ENCODE data around the gene VPS72. TPM values are rescaled to one million over a fixed set of nuclear protein-coding genes. Genes with fewer than 3 reads are reported as not detected.
A peak's percentile ranks its signal among the peaks of the same experiment; 100 is the strongest.

VPS72 gene
- total and polyA plus RNA-seq, 9 of the 15 experiments (the other 6 are each of a cell fraction or from before 2014, with no cell fraction given), result 7.2 to 131 (median 75.7) TPM

DNA sequence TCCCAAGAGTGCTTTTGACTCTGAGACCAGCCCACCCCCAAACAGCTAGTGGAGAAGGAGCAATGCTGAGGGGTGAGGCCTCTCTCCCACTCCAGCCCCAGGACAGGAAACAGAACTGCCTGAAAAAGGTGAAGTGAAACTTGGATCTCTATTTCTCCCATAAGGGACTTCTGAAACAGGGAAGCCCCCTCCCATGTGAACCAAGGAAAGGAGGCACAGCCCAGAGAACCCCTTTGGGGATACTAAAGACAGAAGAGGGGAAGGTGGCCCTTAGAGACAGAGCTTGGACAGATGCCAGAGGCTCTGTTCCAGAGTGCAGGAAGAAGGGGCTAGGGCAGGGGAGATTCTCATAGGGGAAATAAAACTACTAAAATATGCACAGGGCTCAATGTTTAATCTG lies 30.6 kb downstream of the VPS72 start:
- Histone ChIP-seq H4K20me1 (replicated peaks; ENCODE audit: control insufficient read depth, insufficient read depth, low read length) (no peaks in the 10 kb centered on the region; the same call in 1 of the 2 replicates), H3K27me3 (ENCODE audit: control insufficient read depth in 2 of 2, insufficient read depth in 2 of 2, low read length in 2 of 2) (no peaks in the 10 kb centered on the region), H2AFZ (ENCODE audit: low read depth, low read length) (no peak overlapping the region), H3K4me2 (ENCODE audit: insufficient read depth, low read length) (no peak overlapping the region), H3K4me1 (replicated peaks in 1 of 2; ENCODE audit: control insufficient read depth in 2 of 2, insufficient read depth in 2 of 2, low read length in 2 of 2) (peaks cover 11 to 14% of the 10 kb centered on the region in 2 experiments; a peak in 4 of 5 replicates), H3K27ac (ENCODE audit: extremely low read depth, low read depth, low read length) (no peak overlapping the region; the same call in 2 of the 3 replicates), H3K79me2 (ENCODE audit: control insufficient read depth, insufficient read depth, low read length) (peaks cover 4% of the 10 kb centered on the region; the same call in 1 of the 3 replicates), H3K36me3 (ENCODE audit: control insufficient read depth, insufficient read depth, low read length) (peaks cover 27% of the 10 kb centered on the region; the same call in 2 of the 3 replicates), H3K9ac (ENCODE audit: insufficient read depth in 1 of 2, low read depth in 2 of 2, low read length in 2 of 2) (no peak overlapping the region; a peak in 1 of 4 replicates), H3K4me3 (no peak overlapping the region), H3K9me3 (replicated peaks; ENCODE audit: control insufficient read depth, insufficient read depth, low read depth, low read length) (no peaks in the 10 kb centered on the region; the same call in 1 of the 2 replicates), H3K9me1 (ENCODE audit: control insufficient read depth, insufficient read depth, low read length) (no peaks in the 10 kb centered on the region)
- intact Hi-C loops (cut with micrococcal nuclease) (no loop called here), in situ Hi-C loops (cut with MboI) (loop anchor here (5.0 kb wide), 2 partner anchors 67 to 142 kb away; no protein-coding TSS in a partner anchor)
- DNase-seq (ENCODE audit: extremely low read depth in 1 of 4, low spot score in 3 of 4), result no peak
- TF ChIP-seq ZNF133 (CRISPR knock-in tag; IDR thresholded peaks at IDR 0.05) (no peak), NFIC (IDR thresholded peaks at IDR 0.05) (peak; percentile 56)
- no peak for FAIRE-seq
- POLR2A ChIA-PET, result interaction anchor here (1.7 kb wide), 1 partner anchor 135 kb away, joined by 5 read pairs; no protein-coding TSS in a partner anchor
- CTCF ChIA-PET (ENCODE audit: low intra/inter-chr PET ratio), result no interaction called here
- BruUV-seq (replicated peaks), result no TSS peak
- ATAC-seq, result no peak

DNA sequence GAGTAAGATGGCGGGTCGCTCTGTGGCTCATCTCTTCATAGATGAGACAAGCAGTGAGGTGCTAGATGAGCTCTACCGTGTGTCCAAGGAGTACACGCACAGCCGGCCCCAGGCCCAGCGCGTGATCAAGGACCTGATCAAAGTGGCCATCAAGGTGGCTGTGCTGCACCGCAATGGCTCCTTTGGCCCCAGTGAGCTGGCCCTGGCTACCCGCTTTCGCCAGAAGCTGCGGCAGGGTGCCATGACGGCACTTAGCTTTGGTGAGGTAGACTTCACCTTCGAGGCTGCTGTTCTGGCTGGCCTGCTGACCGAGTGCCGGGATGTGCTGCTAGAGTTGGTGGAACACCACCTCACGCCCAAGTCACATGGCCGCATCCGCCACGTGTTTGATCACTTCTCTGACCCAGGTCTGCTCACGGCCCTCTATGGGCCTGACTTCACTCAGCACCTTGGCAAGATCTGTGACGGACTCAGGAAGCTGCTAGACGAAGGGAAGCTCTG lies 31.2 kb downstream of the VPS72 start:
- FAIRE-seq (no peak), ATAC-seq (no peak), DNase-seq (ENCODE audit: extremely low read depth in 1 of 4, low spot score in 3 of 4) (no peak)
- no TSS peak for BruUV-seq (replicated peaks)
- no peaks in the 10 kb centered on the region for H3K9me1 ChIP-seq (ENCODE audit: control insufficient read depth, insufficient read depth, low read length)
- 85% methylated on average over 22 of the region's 22 CpGs for WGBS (ENCODE audit: insufficient coverage, low coverage, missing lambda C conversion rate)
- H3K27me3 ChIP-seq (ENCODE audit: control insufficient read depth in 2 of 2, insufficient read depth in 2 of 2, low read length in 2 of 2), result no peaks in the 10 kb centered on the region
- intact Hi-C loops (cut with micrococcal nuclease) (no loop called here), in situ Hi-C loops (cut with MboI) (loop anchor here (5.0 kb wide), 2 partner anchors 66 to 142 kb away; no protein-coding TSS in a partner anchor)
- H2AFZ ChIP-seq (ENCODE audit: low read depth, low read length), result no peak overlapping the region
- H3K4me3 ChIP-seq, result no peak overlapping the region
- peaks cover 8 to 14% of the 10 kb centered on the region in 2 experiments; a peak in 4 of 5 replicates for H3K4me1 ChIP-seq (replicated peaks in 1 of 2; ENCODE audit: control insufficient read depth in 2 of 2, insufficient read depth in 2 of 2, low read length in 2 of 2)
- H3K4me2 ChIP-seq (ENCODE audit: insufficient read depth, low read length), result no peak overlapping the region
- TF ChIP-seq, protein P1, sequence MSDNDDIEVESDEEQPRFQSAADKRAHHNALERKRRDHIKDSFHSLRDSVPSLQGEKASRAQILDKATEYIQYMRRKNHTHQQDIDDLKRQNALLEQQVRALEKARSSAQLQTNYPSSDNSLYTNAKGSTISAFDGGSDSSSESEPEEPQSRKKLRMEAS (CRISPR knock-in tag; IDR thresholded peaks at IDR 0.05), result peak; percentile 32; the same call in 1 of the 2 replicates
- 0 out of 2 replicates have a peak, but pooled peaks have one; percentile 22 for TF ChIP-seq POLR2G (IDR thresholded peaks at IDR 0.05; ENCODE audit: low read depth, low read length)
- no peak for TF ChIP-seq SNIP1 (IDR thresholded peaks at IDR 0.05; ENCODE audit: low read depth)
- TF ChIP-seq, protein P2, sequence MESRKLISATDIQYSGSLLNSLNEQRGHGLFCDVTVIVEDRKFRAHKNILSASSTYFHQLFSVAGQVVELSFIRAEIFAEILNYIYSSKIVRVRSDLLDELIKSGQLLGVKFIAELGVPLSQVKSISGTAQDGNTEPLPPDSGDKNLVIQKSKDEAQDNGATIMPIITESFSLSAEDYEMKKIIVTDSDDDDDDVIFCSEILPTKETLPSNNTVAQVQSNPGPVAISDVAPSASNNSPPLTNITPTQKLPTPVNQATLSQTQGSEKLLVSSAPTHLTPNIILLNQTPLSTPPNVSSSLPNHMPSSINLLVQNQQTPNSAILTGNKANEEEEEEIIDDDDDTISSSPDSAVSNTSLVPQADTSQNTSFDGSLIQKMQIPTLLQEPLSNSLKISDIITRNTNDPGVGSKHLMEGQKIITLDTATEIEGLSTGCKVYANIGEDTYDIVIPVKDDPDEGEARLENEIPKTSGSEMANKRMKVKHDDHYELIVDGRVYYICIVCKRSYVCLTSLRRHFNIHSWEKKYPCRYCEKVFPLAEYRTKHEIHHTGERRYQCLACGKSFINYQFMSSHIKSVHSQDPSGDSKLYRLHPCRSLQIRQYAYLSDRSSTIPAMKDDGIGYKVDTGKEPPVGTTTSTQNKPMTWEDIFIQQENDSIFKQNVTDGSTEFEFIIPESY (CRISPR knock-in tag; IDR thresholded peaks at IDR 0.05), result peak; percentile 40; the same call in 1 of the 2 replicates
- no peaks in the 10 kb centered on the region; the same call in 1 of the 2 replicates for H4K20me1 ChIP-seq (replicated peaks; ENCODE audit: control insufficient read depth, insufficient read depth, low read length)
- ChIA-PET CTCF (ENCODE audit: low intra/inter-chr PET ratio) (no interaction called here), POLR2A (interaction anchor here (1.7 kb wide), 1 partner anchor 134 kb away, joined by 5 read pairs; no protein-coding TSS in a partner anchor)
- H3K9me3 ChIP-seq (replicated peaks; ENCODE audit: control insufficient read depth, insufficient read depth, low read depth, low read length), result no peaks in the 10 kb centered on the region; the same call in 1 of the 2 replicates
- H3K27ac ChIP-seq (ENCODE audit: extremely low read depth, low read depth, low read length), result no peak overlapping the region
- no peaks in the 10 kb centered on the region for H3K79me2 ChIP-seq (ENCODE audit: control insufficient read depth, insufficient read depth, low read length)
- H3K36me3 ChIP-seq (ENCODE audit: control insufficient read depth, insufficient read depth, low read length), result peaks cover 27% of the 10 kb centered on the region; the same call in 2 of the 3 replicates
- H3K9ac ChIP-seq (ENCODE audit: insufficient read depth in 1 of 2, low read depth in 2 of 2, low read length in 2 of 2), result peak overlapping the region in 1 of 2 experiments; percentile 37; a peak in 2 of 4 replicates

All from K562 (cell line).